Gastrocnemius medialis (tissue), 4 donors: ENCODE measurements around the gene IFNA21.

Source experiments
- POLR2A ChIP-seq, 2 donors: fragments of 450-650 bp; IDR thresholded peaks; one replicate each; pipeline ENCODE4 v1.6.1; 2017; ENCODE audit warnings: antibody characterized with exemption in 2 of 2, mild to moderate bottlenecking in 2 of 2, moderate library complexity in 2 of 2
- TF ChIP-seq, protein P1 (sequence below), 5 experiments: fragments of 450-650 bp in 3 of 5; fragments of 200-600 bp in 2 of 5; sonication (generic) in 2 of 5; IDR thresholded peaks in 4 of 5; conservative IDR thresholded peaks in 1 of 5; 1 replicate in 4 of 5; 2 replicates in 1 of 5; pipeline ENCODE4 v1.5.1; 2016 to 2019; ENCODE audit warnings: antibody characterized with exemption in 5 of 5, mild to moderate bottlenecking in 3 of 5, moderate library complexity in 3 of 5

DNA sequence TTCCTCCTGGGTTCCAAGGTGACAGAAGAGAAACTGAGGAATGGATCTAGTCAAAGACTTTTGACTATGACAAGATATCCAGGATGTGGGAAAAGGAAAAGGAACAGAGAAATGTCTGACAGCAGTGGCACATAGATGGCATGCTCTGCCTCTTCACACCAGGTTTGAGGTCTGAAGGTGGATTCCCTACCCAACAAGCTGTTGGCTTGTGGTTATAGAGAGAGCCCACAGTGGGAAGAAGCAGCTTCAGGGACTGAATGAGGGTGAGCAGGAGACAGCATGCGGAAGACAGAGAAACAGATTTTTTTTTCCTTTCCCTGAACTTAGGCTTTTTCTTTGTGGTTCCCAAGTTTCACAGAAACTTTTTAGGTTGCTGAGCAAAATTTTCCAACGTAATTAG is 45.4 kb downstream of the IFNA21 start:
- TF ChIP-seq, protein P1, sequence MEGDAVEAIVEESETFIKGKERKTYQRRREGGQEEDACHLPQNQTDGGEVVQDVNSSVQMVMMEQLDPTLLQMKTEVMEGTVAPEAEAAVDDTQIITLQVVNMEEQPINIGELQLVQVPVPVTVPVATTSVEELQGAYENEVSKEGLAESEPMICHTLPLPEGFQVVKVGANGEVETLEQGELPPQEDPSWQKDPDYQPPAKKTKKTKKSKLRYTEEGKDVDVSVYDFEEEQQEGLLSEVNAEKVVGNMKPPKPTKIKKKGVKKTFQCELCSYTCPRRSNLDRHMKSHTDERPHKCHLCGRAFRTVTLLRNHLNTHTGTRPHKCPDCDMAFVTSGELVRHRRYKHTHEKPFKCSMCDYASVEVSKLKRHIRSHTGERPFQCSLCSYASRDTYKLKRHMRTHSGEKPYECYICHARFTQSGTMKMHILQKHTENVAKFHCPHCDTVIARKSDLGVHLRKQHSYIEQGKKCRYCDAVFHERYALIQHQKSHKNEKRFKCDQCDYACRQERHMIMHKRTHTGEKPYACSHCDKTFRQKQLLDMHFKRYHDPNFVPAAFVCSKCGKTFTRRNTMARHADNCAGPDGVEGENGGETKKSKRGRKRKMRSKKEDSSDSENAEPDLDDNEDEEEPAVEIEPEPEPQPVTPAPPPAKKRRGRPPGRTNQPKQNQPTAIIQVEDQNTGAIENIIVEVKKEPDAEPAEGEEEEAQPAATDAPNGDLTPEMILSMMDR (IDR thresholded peaks at IDR 0.05 in 4 of 5, conservative IDR thresholded peaks at IDR 0.05 in 1 of 5): no peak
- no peak for TF ChIP-seq POLR2A (IDR thresholded peaks at IDR 0.05)
